HG03520 (cell line): Measurements from ENCODE around the gene ZNF619.

Experiments used
- ATAC-seq: cut with Tn5 transposase; IDR thresholded peaks from one replicate; pipeline ENCODE4 v1.9.1; 2021; ENCODE audit warnings: mild to moderate bottlenecking, moderate library complexity; ENCODE audit not compliant: unreplicated experiment

ZNF619 gene

GRCh38 chr3:40464339-40465110 is 12.4 kb upstream of the ZNF619 start:
- ATAC-seq = no peak

GRCh38 chr3:40465111-40465407 is 11.9 kb upstream of the ZNF619 start:
- no peak for ATAC-seq

DNA sequence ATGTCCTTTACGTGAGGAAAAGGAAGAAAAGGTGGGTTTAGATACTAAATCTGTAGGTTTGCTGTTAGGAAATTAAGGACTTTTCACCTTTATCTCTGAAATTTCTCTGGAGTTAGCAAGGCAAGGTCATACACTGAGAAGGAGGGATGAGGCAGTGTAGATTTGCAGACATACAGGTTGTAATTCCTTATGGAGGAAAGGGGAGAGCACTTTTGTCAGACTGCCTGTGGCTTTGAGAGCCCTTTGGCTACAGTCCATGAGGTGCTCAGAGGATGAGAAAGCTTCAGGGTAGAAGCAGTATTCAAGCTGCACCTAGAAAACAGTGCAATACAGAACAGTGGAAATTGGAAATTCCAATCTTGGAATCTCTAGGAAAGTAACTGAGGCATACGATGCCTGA is 11.5 kb upstream of the ZNF619 start:
- no peak for ATAC-seq

DNA sequence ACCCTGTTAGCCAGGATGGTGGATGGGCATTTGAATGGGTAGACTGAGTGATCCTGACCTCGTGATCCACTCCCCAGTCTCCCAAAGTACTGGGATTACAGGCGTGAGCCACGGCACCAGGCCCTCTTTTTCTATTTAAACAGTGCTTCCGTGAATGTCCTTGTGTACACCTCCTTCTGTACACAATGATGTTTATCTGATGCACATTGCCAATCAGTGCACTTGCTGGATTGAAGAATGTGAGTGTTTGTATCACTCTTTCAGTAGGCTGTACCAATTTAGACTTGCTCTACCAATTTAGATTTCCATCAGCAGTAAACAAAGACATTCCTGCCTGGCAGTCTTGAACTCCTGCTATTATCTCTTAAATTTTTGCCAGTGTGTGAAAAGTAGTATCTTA is 8.9 kb upstream of the ZNF619 start:
- no peak for ATAC-seq

DNA sequence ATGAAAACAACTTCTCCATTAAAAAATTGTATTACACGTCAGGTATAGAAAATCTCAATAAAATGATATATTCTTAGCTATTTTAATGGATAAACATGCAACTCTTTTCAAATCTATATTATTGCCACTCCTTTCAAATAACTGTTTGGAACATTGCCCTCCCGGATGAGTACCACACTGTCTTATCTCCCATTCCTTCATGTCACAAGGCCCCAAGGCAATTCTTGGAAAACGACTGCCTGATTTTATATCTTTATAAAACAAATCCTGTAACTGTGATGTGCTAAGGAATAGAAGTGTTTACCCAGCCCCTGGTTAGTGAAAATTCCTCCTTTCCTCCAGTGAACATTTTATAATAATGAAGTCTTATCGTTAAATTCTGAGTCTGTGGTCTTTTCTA is 6.2 kb upstream of the ZNF619 start:
- no peak for ATAC-seq

DNA sequence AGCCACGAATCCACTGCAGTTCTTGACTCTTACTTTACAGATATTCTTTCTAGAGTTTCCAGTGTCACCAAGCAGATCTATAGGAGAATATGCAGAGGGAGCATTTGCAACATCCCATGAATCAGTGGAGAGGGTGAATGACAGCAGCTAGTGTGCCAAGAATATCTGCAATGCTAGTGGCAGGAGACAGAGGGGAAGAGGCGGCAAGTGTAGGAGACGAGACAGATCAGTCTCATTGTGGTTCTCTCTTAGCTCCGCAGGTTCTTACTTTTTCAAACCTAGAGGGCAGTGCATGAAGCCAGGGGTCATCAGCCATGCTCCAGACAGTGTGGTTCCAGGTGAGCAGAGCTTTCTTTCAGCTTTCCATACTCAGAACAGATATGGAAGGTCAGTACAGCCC is 744 bp downstream of the ZNF619 start:
- no peak for ATAC-seq

- no peak for ATAC-seq
Measured at GRCh38 chr3:40487172-40487571, 10.2 kb downstream of the ZNF619 start.

- ATAC-seq = no peak
Measured at GRCh38 chr3:40490916-40491315, 14.0 kb downstream of the ZNF619 start.

- ATAC-seq = no peak
Measured at GRCh38 chr3:40494698-40495097, 17.8 kb downstream of the ZNF619 start.

GRCh38 chr3:40497288-40497687 is 20.4 kb downstream of the ZNF619 start:
- ATAC-seq = no peak

DNA sequence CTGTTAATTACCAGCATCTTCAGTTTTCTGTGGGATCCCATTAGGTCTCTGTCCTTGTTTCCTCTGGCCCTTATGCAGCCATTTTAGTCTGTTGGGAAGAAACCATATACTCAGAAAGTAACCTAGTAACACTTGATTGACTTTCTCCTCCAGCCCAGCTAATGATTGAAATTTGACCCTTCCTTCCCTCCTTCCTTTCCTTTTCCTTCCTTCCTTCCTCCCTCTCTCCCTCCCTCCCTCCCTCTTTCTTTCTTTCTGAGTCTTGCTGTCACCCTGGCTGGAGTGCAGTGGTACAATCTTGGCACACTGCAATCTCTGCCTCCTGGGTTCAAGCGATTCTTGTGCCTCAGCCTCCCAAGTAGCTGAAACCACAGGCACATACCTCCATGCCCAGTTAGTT is 23.0 kb downstream of the ZNF619 start:
- ATAC-seq = no peak

GRCh38 chr3:40502034-40502433 is 25.1 kb downstream of the ZNF619 start:
- no peak for ATAC-seq

- no peak for ATAC-seq
Measured at GRCh38 chr3:40504636-40505430, 27.9 kb downstream of the ZNF619 start.

DNA sequence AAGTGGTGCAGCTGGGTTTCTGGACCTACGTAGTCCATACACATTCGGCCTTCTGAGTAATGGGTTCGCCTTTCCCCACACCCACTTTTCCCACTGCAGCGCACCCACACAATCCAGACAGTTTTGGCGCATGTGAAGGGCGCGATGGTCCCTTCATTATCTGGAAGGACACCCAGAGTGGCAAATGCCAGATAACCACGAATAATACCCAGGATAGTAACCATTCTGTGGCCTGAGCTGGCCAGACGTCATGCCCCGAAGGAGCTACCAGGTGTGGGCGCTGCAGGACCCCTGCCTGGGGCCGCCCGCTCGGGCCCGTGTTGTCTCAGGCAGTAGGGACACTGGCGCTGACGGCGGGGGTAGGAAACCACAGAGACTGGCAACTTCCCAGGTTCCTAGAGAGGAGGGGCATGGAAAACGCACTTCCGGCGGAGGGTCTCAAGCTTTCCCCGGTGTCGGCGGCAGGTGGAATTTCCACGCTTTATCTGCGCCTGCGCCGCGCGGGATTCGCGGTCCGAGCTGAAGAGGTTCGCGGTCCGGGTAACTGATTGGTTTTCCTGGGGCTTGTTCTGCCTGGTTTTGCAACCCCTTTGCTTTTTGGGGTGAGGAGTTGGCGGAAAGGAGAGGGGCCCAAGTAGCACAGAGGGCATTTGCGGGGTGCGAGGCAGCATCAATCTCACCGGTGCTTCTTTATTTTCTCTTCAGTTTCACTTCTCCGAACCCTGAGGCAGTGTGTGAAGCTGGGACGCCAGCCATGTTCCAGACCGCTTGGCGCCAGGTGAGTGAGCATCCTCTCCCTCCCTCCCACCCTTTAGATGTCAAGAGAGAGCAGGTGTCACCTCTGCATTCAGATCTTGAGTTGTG is 28.9 kb downstream of the ZNF619 start, which contains the start of gene ZNF620:
TSS of gene ZNF620 (plus strand) at position 441 of the 864 bp plus-strand sequence. CDS start at position 755, 314 bp downstream.
- peak; percentile 77 for ATAC-seq

DNA sequence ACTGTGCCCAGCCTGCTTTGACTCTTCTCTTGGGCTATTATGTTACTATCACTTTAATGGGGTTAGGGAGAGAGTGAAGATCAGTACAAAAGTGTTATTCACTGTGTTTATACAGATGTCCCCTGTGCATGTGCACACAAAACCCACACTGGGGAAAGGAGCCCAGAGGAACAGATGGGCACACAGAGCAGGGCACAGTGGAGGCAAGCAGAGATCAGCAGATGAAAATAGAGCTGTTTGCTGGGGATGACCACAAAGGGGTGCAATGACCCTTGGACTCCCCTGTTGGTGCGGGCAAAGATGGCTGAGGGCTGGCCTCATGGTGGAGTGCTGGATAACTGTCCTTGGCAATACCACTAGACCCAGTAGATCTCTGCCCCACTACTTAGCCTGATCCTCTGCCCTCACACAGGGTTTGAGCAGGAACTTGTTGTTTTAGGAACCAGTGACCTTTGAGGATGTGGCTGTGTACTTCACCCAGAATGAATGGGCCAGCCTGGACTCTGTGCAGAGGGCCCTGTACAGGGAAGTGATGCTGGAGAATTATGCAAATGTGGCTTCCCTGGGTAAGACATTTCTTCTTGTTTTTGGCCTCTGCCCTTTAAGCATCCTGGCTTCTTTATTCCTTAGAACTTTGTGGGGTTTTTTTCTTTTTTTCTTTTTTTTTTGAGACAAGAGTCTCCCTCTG is 34.3 kb downstream of the ZNF619 start:
- ATAC-seq = no peak

DNA sequence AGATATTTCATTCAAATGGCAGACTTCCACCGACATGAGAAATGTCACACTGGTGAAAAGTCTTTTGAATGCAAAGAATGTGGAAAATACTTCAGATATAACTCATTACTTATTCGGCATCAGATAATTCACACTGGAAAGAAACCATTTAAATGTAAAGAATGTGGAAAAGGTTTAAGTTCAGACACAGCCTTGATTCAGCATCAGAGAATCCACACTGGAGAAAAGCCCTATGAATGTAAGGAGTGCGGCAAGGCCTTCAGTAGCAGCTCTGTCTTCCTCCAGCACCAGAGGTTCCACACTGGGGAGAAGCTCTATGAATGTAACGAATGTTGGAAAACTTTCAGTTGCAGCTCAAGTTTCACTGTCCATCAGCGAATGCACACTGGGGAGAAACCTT is 39.3 kb downstream of the ZNF619 start:
- no peak for ATAC-seq

- no peak for ATAC-seq
Measured at GRCh38 chr3:40518067-40518466, 41.1 kb downstream of the ZNF619 start.

DNA sequence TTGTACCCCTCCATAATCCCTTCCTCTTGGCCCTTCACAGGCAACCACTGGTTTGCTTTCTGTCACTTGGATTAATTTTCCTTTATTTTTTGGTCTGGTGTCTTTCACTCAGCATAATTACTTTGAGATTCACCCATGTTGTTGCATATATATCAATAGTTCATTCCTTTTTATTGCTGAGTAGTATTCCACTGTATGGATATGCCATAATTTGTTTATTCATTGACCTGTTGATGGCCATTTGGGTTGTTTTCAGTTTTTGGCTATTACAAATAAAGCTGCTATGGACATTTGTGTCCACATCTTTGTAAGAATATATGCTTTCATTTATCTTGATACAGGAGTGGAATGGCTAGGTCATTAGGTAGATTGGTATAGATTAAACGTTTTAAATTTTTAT is 41.9 kb downstream of the ZNF619 start:
- no peak for ATAC-seq

- ATAC-seq = no peak
Measured at GRCh38 chr3:40521254-40521653, 44.3 kb downstream of the ZNF619 start.

DNA sequence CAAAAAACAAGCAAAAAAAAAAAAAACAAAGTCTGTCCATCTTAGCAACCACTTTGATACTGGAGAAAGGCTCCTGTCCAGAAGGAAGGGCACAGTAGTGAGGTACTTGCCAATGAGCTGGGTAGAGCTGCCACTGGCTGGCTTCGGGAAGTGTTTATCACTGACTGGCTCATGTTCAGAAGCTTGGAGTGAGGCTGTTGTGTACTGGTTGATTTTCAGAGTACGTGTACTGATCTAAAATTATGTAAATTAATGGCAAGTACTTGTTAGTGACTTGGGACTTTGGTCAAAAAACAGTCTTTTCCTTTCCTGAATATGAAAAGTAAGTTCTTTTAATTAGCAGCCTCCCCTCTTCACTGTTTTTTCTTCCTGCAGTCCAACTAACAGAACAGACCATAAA is 46.9 kb downstream of the ZNF619 start:
- ATAC-seq = no peak

DNA sequence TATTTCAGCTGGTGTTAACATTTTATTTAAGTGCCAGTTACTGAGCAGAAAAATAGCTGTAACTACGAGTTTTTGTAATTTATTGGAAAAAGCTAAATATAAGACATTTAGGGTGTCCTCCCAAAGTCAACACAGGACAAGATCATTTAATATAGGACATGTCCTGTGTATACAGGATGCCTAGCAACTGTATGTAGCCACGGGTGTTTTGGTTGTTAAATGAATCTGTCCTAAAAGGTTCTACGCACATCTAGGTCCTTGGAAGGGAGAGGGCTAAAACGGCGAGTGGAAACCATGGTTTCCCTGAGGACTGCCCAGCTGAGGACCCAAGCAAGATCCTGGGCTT is 47.3 kb downstream of the ZNF619 start:
- ATAC-seq = no peak
